ENCODE measurements around the gene DTNB. TPM values are rescaled to one million over a fixed set of nuclear protein-coding genes. Genes with fewer than 3 reads are reported as not detected.

Gene DTNB
- total RNA-seq, 4 donors from 2014 or later: 2.2 to 7.8 (median 3.9) TPM

- no peak for DNase-seq
- in situ Hi-C loops (cut with MboI; ENCODE audit: low pct_ligation_motif_present in 1 of 4, low pct_unique_long_range_greater_than_20kb in 1 of 4, low sequenced_read_pairs in 3 of 4) (no loop called here), intact Hi-C loops (cut with DNase I; ENCODE audit: low total_unique reads) (no loop called here)
- Histone ChIP-seq H3K4me3 (no peak overlapping the region), H3K27me3 (no peaks in the 10 kb centered on the region), H3K4me1 (peaks cover 0 to 3% (median 0%) of the 10 kb centered on the region in 4 donors), H3K9me3 (no peaks in the 10 kb centered on the region), H3K27ac (no peak overlapping the region), H3K36me3 (no peaks in the 10 kb centered on the region)
- TF ChIP-seq POLR2AphosphoS5 (IDR thresholded peaks at IDR 0.05): no peak
- no peak for TF ChIP-seq POLR2A (IDR thresholded peaks at IDR 0.05)
- TF ChIP-seq CTCF (IDR thresholded peaks at IDR 0.05): no peak
- TF ChIP-seq EP300 (IDR thresholded peaks at IDR 0.05; ENCODE audit: low read depth): no peak
- WGBS, 2 donors (ENCODE audit: low coverage in 1 of 2): 83 to 87% methylated on average over 2 of the region's 2 CpGs
Observed at GRCh38 chr2:25494616-25495015, 178.8 kb downstream of the DTNB start.

GRCh38 chr2:25493207-25493606, 180.2 kb downstream of the DTNB start:
- TF ChIP-seq POLR2A (IDR thresholded peaks at IDR 0.05) (no peak), EP300 (IDR thresholded peaks at IDR 0.05; ENCODE audit: low read depth) (no peak), POLR2AphosphoS5 (IDR thresholded peaks at IDR 0.05) (no peak), CTCF (IDR thresholded peaks at IDR 0.05) (no peak)
- Histone ChIP-seq H3K27ac (no peak overlapping the region), H3K27me3 (no peaks in the 10 kb centered on the region), H3K9me3 (no peaks in the 10 kb centered on the region), H3K4me1 (peaks cover 0 to 3% (median 0%) of the 10 kb centered on the region in 4 donors), H3K4me3 (no peak overlapping the region), H3K36me3 (no peaks in the 10 kb centered on the region)
- no peak for DNase-seq
- WGBS, 2 donors (ENCODE audit: low coverage in 1 of 2): 82 to 86% methylated on average over 1 of the region's 1 CpG
- in situ Hi-C loops (cut with MboI; ENCODE audit: low pct_ligation_motif_present in 1 of 4, low pct_unique_long_range_greater_than_20kb in 1 of 4, low sequenced_read_pairs in 3 of 4): no loop called here
- intact Hi-C loops (cut with DNase I; ENCODE audit: low total_unique reads): no loop called here

GRCh38 chr2:25492726-25493125, 180.7 kb downstream of the DTNB start:
- H3K4me1 ChIP-seq: peaks cover 0 to 3% (median 0%) of the 10 kb centered on the region in 4 donors
- H3K4me3 ChIP-seq: no peak overlapping the region
- H3K27ac ChIP-seq: no peak overlapping the region
- H3K9me3 ChIP-seq: no peaks in the 10 kb centered on the region
- TF ChIP-seq POLR2AphosphoS5 (IDR thresholded peaks at IDR 0.05) (no peak), EP300 (IDR thresholded peaks at IDR 0.05; ENCODE audit: low read depth) (no peak), POLR2A (IDR thresholded peaks at IDR 0.05) (no peak), CTCF (IDR thresholded peaks at IDR 0.05) (no peak)
- 82 to 91% methylated on average over 2 to 3 of the region's 3 CpGs for WGBS, 2 donors (ENCODE audit: low coverage in 1 of 2)
- intact Hi-C loops (cut with DNase I; ENCODE audit: low total_unique reads) (no loop called here), in situ Hi-C loops (cut with MboI; ENCODE audit: low pct_ligation_motif_present in 1 of 4, low pct_unique_long_range_greater_than_20kb in 1 of 4, low sequenced_read_pairs in 3 of 4) (no loop called here)
- DNase-seq: no peak
- no peaks in the 10 kb centered on the region for H3K27me3 ChIP-seq
- no peaks in the 10 kb centered on the region for H3K36me3 ChIP-seq

GRCh38 chr2:25491966-25492532, 181.3 kb downstream of the DTNB start:
- H3K4me3 ChIP-seq: no peak overlapping the region
- TF ChIP-seq EP300 (IDR thresholded peaks at IDR 0.05; ENCODE audit: low read depth): no peak
- no peak for TF ChIP-seq CTCF (IDR thresholded peaks at IDR 0.05)
- TF ChIP-seq POLR2AphosphoS5 (IDR thresholded peaks at IDR 0.05): no peak
- TF ChIP-seq POLR2A (IDR thresholded peaks at IDR 0.05): no peak
- in situ Hi-C loops (cut with MboI; ENCODE audit: low pct_ligation_motif_present in 1 of 4, low pct_unique_long_range_greater_than_20kb in 1 of 4, low sequenced_read_pairs in 3 of 4): no loop called here
- intact Hi-C loops (cut with DNase I; ENCODE audit: low total_unique reads): no loop called here
- H3K27me3 ChIP-seq: no peaks in the 10 kb centered on the region
- no peaks in the 10 kb centered on the region for H3K9me3 ChIP-seq
- no peak for DNase-seq
- H3K36me3 ChIP-seq: no peaks in the 10 kb centered on the region
- 30 to 42% methylated on average over 6 of the region's 6 CpGs for WGBS, 2 donors (ENCODE audit: low coverage in 1 of 2)
- peaks cover 0 to 3% (median 0%) of the 10 kb centered on the region in 4 donors for H3K4me1 ChIP-seq
- H3K27ac ChIP-seq: no peak overlapping the region
